Lower leg skin (tissue), 4 donors: Measurements from ENCODE around the gene PSD2. TPM values are rescaled to one million over a fixed set of nuclear protein-coding genes. Genes with fewer than 3 reads are reported as not detected.

Source experiments
- DNase-seq, 2 donors: peaks; one replicate each; pipeline ENCODE4 v3.0.0-alpha.2; 2019; ENCODE audit warnings: low spot score in 2 of 2
- H3K4me3 ChIP-seq: fragments of 200-600 bp; sonication (generic); 2 replicates; pipeline ENCODE4 v1.5.1; 2017; ENCODE audit warnings: mild to moderate bottlenecking, low read depth; ENCODE audit not compliant: poor library complexity, severe bottlenecking
- CTCF ChIP-seq, 3 donors: fragments of 450-650 bp; IDR thresholded peaks; one replicate each; pipeline ENCODE4 v1.5.1; 2016; ENCODE audit warnings: antibody characterized with exemption in 3 of 3, mild to moderate bottlenecking in 3 of 3, moderate library complexity in 2 of 3
- POLR2A ChIP-seq, 2 donors: fragments of 450-650 bp; IDR thresholded peaks; one replicate each; pipeline ENCODE4 v1.6.1; 2016 to 2017; ENCODE audit warnings: antibody characterized with exemption in 2 of 2, mild to moderate bottlenecking in 1 of 2, moderate library complexity in 1 of 2
- WGBS, 2 donors: methylation state at CpG; one replicate each; pipeline ENCODE4 v1.1.5; 2018; 5-methylcytosine and 5-hydroxymethylcytosine counted together
- intact Hi-C: fragments of 100-400 bp; cut with DNase I; formaldehyde crosslinking; loops from one replicate; pipeline ENCODE4 v1.15.0; 2023; ENCODE audit warnings: low total_unique reads
- total RNA-seq, 4 donors: library from RNA; depleted of rRNA; stranded (reverse); fragments of >200 nt; gene quantifications; one replicate each; pipeline ENCODE4 v1.1.0, GENCODE V29; 2016

The PSD2 gene
- total RNA-seq, 4 donors from 2014 or later, result 0.15 to 0.30 (median 0.16) TPM

DNA sequence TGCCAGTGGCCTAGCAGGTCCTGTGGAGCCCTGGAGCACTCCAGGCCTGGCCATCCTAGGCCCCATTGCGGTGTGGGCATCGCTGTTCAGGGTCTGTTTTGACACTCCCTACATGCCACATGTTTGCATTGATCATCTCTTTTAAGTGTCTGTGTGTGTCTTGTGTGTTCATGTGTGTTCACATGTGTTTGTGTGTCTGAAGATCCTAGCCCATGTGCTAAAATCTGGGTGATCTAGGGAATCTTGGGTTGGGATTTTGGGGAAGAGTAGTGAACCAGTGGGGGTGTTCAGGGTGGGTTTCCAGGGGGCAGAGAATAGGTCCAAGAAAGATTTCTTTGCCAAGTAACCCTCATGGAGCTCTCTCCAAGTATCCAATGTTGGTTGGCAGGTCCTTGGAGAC lies 8.4 kb downstream of the PSD2 start:
- no peak for DNase-seq
- no peak overlapping the region for H3K4me3 ChIP-seq
- intact Hi-C loops, result no loop called here
- no peak for TF ChIP-seq CTCF (IDR thresholded peaks at IDR 0.05)
- TF ChIP-seq POLR2A (IDR thresholded peaks at IDR 0.05), result no peak
- 92% methylated on average over 2 of the region's 2 CpGs; no CpG with 5 or more reads in 1 of the 2 donors for WGBS, 2 donors

GRCh38 chr5:139804800-139805397 lies 9.3 kb downstream of the PSD2 start:
- WGBS, 2 donors, result 91 to 93% methylated on average over 17 of the region's 17 CpGs
- intact Hi-C loops, result no loop called here
- TF ChIP-seq CTCF (IDR thresholded peaks at IDR 0.05) (no peak), POLR2A (IDR thresholded peaks at IDR 0.05) (no peak)
- no peak overlapping the region for H3K4me3 ChIP-seq
- no peak for DNase-seq

- no peak overlapping the region for H3K4me3 ChIP-seq
- intact Hi-C loops, result no loop called here
- WGBS, 2 donors, result 93 to 95% methylated on average over 2 of the region's 2 CpGs
- TF ChIP-seq CTCF (IDR thresholded peaks at IDR 0.05) (no peak), POLR2A (IDR thresholded peaks at IDR 0.05) (no peak)
- no peak for DNase-seq
These were observed 9.9 kb downstream of the PSD2 start for GRCh38 chr5:139805545-139805944.

DNA sequence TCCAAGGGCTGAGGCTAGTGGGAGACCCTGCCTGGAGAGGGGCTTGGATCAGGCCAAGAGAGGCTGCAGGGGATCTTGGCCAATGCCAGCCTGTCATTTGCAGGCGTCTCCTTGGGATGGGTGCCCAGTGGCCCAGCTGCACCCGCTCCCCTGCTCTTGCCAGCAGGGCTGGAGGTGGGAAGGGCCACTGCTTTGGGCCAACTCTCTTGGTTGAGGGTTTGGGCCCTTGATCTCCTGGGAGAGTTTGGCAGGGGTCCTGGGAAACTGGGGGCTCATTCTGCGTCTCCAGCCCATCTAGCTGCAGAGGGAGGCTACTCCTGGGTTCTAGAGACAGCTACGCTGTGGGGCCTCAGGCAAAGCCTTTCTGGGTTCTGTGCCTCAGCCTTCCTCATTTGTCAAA lies 10.5 kb downstream of the PSD2 start:
- no peak overlapping the region for H3K4me3 ChIP-seq
- intact Hi-C loops, result no loop called here
- DNase-seq, result no peak
- no peak for TF ChIP-seq CTCF (IDR thresholded peaks at IDR 0.05)
- TF ChIP-seq POLR2A (IDR thresholded peaks at IDR 0.05), result no peak
- 84 to 86% methylated on average over 4 of the region's 4 CpGs for WGBS, 2 donors

GRCh38 chr5:139806726-139807646 lies 11.4 kb downstream of the PSD2 start:
- H3K4me3 ChIP-seq, result no peak overlapping the region
- no peak for DNase-seq
- whole genome bisulfite sequencing, 2 donors, result 58 to 63% methylated on average over 7 to 8 of the region's 8 CpGs
- TF ChIP-seq CTCF (IDR thresholded peaks at IDR 0.05) (no peak), POLR2A (IDR thresholded peaks at IDR 0.05) (no peak)
- intact Hi-C loops, result no loop called here
